ENCODE measurements around the gene AMZ2. TPM values are rescaled to one million over a fixed set of nuclear protein-coding genes. Genes with fewer than 3 reads are reported as not detected.
"Not testable (repeated sequence)": the region's sequence is repeated elsewhere in the genome, so short reads cannot be mapped to it uniquely, and the experiment has no call there.

Gene AMZ2
- polyA plus RNA-seq, 4 donors = 29.1 to 50.8 (median 33.9) TPM

DNA sequence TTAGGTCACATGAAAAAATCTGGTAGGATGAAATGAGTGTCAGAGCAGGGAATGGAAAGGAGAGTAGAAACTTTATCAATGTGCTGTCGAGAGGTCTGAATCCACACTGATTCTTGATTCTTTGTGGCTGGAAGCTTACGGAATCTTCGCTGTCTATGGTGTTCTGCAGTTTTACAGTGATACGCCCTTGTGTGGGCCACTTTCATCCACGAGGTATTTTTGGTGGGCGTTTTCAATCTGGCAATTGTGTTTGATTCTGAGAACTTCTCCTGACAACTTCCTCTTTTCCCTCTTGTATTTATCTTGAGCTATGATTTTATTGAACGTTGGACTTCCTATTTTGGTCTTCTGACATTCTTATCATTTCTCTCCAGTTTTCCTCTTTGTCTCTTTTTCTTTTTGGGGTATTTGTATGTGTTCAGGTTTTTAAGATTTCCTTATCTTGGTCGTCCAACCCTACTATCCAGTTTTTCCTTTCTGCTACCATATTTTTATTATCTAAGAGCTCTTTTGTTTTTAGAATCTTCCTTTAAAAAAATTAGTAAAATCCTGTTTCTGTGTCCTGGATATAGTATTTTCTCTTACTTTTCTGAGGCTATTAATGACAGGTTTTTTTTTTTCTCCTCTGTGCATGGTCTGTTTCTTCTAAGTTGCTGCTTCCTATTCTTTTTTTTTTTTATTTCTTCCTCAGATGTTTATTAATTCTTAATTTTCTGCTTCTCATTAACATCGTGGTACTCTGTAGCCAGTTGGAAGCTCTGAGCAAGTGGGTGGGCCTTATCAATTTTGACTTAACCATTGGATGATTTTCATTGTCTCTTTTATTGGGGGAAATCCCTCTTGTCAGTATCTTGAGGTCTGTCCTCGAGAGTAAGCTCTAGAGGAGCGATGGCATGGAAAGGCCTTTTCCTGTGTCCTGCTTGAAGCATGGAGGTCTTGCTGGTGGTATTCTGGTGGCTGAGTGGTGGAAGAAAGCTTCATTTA lies 34.1 kb upstream of the AMZ2 start:
- FAIRE-seq, DNase-seq: not testable (repeated sequence)
- 46 to 61% (median 53%) methylated on average over 11 of the region's 11 CpGs for WGBS, 3 donors

DNA sequence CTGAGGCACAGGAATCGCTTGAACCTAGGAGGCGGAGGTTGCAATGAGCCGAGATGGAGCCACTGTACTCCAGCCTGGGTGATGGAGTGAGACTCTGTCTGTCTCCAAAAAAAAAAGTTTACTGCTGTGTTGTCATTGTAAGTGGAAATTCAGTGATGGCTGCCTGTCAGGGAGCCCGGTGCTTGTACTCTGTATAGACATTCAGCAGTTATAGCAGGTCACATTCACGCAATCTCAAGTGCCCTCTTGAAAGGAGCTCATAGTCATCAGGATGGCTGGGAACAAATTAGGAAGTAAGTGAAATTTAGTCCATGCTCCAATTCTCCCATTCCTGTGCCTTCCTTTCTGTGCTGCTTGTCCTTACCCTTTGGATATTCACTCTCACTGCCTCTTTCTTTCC lies 32.4 kb upstream of the AMZ2 start:
- not testable (repeated sequence) for H3K9me3 ChIP-seq (ENCODE audit: control insufficient read depth in 2 of 2, insufficient read depth in 1 of 2, low read depth in 1 of 2, low read length in 1 of 2); DNase-seq; H3K36me3 ChIP-seq (ENCODE audit: control insufficient read depth in 3 of 3, insufficient read depth in 2 of 3, low read depth in 1 of 3, low read length in 3 of 3); H3K27ac ChIP-seq (ENCODE audit: low read depth in 1 of 3, low read length in 2 of 3); H3K4me1 ChIP-seq (ENCODE audit: control insufficient read depth in 3 of 3, insufficient read depth in 2 of 3, low read depth in 1 of 3, low read length in 2 of 3); H3K27me3 ChIP-seq (ENCODE audit: control insufficient read depth in 3 of 3, insufficient read depth in 3 of 3, low read length in 3 of 3); FAIRE-seq; H3K4me3 ChIP-seq (ENCODE audit: low read depth in 1 of 3, low read length in 3 of 3)
- 75 to 88% methylated on average over 1 to 5 of the region's 5 CpGs; no CpG with 5 or more reads in 1 of the 3 donors for WGBS, 3 donors

More for the DNA sequence above, 34.1 kb upstream of the AMZ2 start:
- not testable (repeated sequence) for H3K36me3 ChIP-seq (ENCODE audit: control insufficient read depth in 3 of 3, insufficient read depth in 2 of 3, low read depth in 1 of 3, low read length in 3 of 3); H3K27ac ChIP-seq (ENCODE audit: low read depth in 1 of 3, low read length in 2 of 3); H3K4me3 ChIP-seq (ENCODE audit: low read depth in 1 of 3, low read length in 3 of 3); H3K27me3 ChIP-seq (ENCODE audit: control insufficient read depth in 3 of 3, insufficient read depth in 3 of 3, low read length in 3 of 3); H3K4me1 ChIP-seq (ENCODE audit: control insufficient read depth in 3 of 3, insufficient read depth in 2 of 3, low read depth in 1 of 3, low read length in 2 of 3); H3K9me3 ChIP-seq (ENCODE audit: control insufficient read depth in 2 of 2, insufficient read depth in 1 of 2, low read depth in 1 of 2, low read length in 1 of 2)

DNA sequence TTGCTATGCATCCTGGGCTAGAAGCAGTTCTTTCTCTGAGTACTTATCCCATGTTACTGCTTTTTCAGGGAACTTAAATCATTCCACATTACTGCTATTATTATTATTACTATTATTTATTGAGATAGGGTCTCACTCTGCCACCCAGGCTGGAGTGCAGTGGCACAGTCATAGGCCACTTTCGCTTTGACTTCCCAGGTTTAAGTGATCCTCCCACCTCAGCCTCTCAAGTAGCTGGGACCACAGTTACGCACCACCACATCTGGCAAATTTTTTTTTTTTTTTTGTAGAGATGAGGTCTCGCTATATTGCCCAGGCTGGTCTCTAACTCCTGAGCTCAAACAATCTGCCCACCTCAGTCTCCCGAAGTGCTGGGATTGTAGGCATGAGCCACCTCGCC lies 28.4 kb upstream of the AMZ2 start:
- not testable (repeated sequence) for DNase-seq; H3K4me1 ChIP-seq (ENCODE audit: control insufficient read depth in 3 of 3, insufficient read depth in 2 of 3, low read depth in 1 of 3, low read length in 2 of 3); H3K36me3 ChIP-seq (ENCODE audit: control insufficient read depth in 3 of 3, insufficient read depth in 2 of 3, low read depth in 1 of 3, low read length in 3 of 3); H3K9me3 ChIP-seq (ENCODE audit: control insufficient read depth in 2 of 2, insufficient read depth in 1 of 2, low read depth in 1 of 2, low read length in 1 of 2); FAIRE-seq; H3K4me3 ChIP-seq (ENCODE audit: low read depth in 1 of 3, low read length in 3 of 3); H3K27ac ChIP-seq (ENCODE audit: low read depth in 1 of 3, low read length in 2 of 3); H3K27me3 ChIP-seq (ENCODE audit: control insufficient read depth in 3 of 3, insufficient read depth in 3 of 3, low read length in 3 of 3)
- 82 to 92% (median 91%) methylated on average over 5 of the region's 5 CpGs for WGBS, 3 donors

DNA sequence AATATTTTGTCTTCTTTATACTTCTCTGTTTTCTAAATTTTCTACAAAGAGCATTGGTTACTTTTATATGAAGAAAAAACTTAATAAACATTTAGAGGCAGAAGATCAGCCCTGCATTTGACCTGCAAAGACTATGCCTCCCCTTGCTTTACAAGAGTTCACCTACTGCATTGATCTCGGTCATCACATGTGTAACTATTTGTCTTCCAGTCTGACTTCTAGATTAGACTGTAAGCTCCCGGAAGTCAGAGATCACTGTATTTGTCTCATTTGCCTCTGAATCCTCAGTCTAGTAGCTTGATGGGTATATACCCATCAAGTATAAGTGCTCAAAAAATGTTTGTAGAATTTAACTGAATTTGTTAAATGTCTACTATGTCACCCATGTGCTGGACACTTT lies 27.7 kb upstream of the AMZ2 start:
- not testable (repeated sequence) for H3K36me3 ChIP-seq (ENCODE audit: control insufficient read depth in 3 of 3, insufficient read depth in 2 of 3, low read depth in 1 of 3, low read length in 3 of 3); DNase-seq; H3K27ac ChIP-seq (ENCODE audit: low read depth in 1 of 3, low read length in 2 of 3); H3K4me3 ChIP-seq (ENCODE audit: low read depth in 1 of 3, low read length in 3 of 3); H3K9me3 ChIP-seq (ENCODE audit: control insufficient read depth in 2 of 2, insufficient read depth in 1 of 2, low read depth in 1 of 2, low read length in 1 of 2); H3K4me1 ChIP-seq (ENCODE audit: control insufficient read depth in 3 of 3, insufficient read depth in 2 of 3, low read depth in 1 of 3, low read length in 2 of 3); H3K27me3 ChIP-seq (ENCODE audit: control insufficient read depth in 3 of 3, insufficient read depth in 3 of 3, low read length in 3 of 3); FAIRE-seq
- WGBS, 3 donors = 60 to 95% (median 82%) methylated on average over 1 to 2 of the region's 2 CpGs

DNA sequence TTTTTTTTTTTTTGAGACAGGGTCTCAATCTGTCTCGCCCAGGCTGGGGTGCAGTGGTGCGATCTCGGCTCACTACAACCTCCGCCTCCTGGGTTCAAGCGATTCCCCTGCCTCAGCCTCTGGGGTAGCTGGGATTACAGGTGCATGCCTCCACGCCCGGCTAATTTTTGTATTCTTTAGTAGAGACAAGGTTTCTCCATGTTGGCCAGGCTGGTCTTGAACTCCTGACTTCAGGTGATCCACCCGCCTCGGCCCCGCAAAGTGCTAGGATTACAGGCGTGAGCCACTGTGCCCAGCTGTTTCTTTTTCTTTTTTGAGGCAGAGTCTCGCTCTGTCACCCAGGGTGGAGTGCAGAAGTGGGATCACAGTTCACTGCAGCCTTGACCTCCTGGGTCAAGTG lies 27.1 kb upstream of the AMZ2 start:
- FAIRE-seq; H3K27me3 ChIP-seq (ENCODE audit: control insufficient read depth in 3 of 3, insufficient read depth in 3 of 3, low read length in 3 of 3); H3K27ac ChIP-seq (ENCODE audit: low read depth in 1 of 3, low read length in 2 of 3); H3K4me3 ChIP-seq (ENCODE audit: low read depth in 1 of 3, low read length in 3 of 3); DNase-seq; H3K36me3 ChIP-seq (ENCODE audit: control insufficient read depth in 3 of 3, insufficient read depth in 2 of 3, low read depth in 1 of 3, low read length in 3 of 3); H3K4me1 ChIP-seq (ENCODE audit: control insufficient read depth in 3 of 3, insufficient read depth in 2 of 3, low read depth in 1 of 3, low read length in 2 of 3); H3K9me3 ChIP-seq (ENCODE audit: control insufficient read depth in 2 of 2, insufficient read depth in 1 of 2, low read depth in 1 of 2, low read length in 1 of 2): not testable (repeated sequence)
- 88 to 95% (median 94%) methylated on average over 12 of the region's 12 CpGs for WGBS, 3 donors

DNA sequence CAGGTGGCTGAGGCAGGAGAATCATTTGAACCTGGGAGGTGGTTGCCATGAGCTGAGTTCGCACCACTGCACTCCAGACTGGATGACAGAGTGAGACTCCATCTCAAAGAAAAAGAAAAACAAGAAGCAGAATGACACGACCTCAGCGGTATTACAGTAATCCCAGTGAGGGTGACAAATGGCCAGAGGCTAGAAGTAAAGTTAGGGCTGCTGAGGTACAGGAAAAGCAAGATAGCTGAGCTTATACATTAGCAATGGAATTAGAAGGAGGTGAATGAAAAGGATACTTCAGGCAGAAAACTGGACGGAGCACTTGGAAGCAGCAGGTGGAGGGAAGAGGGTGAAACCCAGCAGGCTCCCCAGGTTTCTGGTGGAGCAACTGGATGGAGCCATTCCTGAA lies 26.1 kb upstream of the AMZ2 start:
- H3K4me3 ChIP-seq (ENCODE audit: low read depth in 1 of 3, low read length in 3 of 3) = no peak overlapping the region
- no peak overlapping the region for H3K27ac ChIP-seq (ENCODE audit: low read depth in 1 of 3, low read length in 2 of 3)
- WGBS, 3 donors = 75 to 88% (median 82%) methylated on average over 4 of the region's 4 CpGs
- no peak for FAIRE-seq
- no peaks in the 10 kb centered on the region for H3K27me3 ChIP-seq (ENCODE audit: control insufficient read depth in 3 of 3, insufficient read depth in 3 of 3, low read length in 3 of 3)
- no peaks in the 10 kb centered on the region for H3K36me3 ChIP-seq (ENCODE audit: control insufficient read depth in 3 of 3, insufficient read depth in 2 of 3, low read depth in 1 of 3, low read length in 3 of 3)
- no peak for DNase-seq
- no peaks in the 10 kb centered on the region for H3K9me3 ChIP-seq (ENCODE audit: control insufficient read depth in 2 of 2, insufficient read depth in 1 of 2, low read depth in 1 of 2, low read length in 1 of 2)
- H3K4me1 ChIP-seq (ENCODE audit: control insufficient read depth in 3 of 3, insufficient read depth in 2 of 3, low read depth in 1 of 3, low read length in 2 of 3) = no peaks in the 10 kb centered on the region

DNA sequence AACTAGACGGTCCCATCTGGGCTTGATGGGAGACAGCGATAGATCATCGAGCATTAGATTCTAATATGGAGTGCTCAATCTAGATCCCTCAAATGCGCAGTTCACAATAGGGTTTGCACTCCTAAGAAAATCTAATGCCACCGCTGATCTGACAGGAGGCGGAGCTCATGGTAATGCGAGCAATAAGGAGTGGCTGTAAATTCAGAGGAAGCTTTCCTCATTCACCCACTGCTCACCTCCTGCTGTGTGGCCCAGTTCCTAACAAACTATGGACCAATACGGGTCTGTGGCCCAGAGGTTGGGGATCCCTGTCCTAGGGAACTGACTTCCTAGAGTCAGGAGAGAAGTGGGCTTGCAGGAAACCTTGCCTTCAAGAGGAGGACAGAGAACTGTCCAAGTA lies 25.2 kb upstream of the AMZ2 start:
- no peak overlapping the region for H3K27ac ChIP-seq (ENCODE audit: low read depth in 1 of 3, low read length in 2 of 3)
- H3K4me1 ChIP-seq (ENCODE audit: control insufficient read depth in 3 of 3, insufficient read depth in 2 of 3, low read depth in 1 of 3, low read length in 2 of 3) = no peaks in the 10 kb centered on the region
- DNase-seq = no peak
- H3K4me3 ChIP-seq (ENCODE audit: low read depth in 1 of 3, low read length in 3 of 3) = no peak overlapping the region
- no peaks in the 10 kb centered on the region for H3K36me3 ChIP-seq (ENCODE audit: control insufficient read depth in 3 of 3, insufficient read depth in 2 of 3, low read depth in 1 of 3, low read length in 3 of 3)
- no peaks in the 10 kb centered on the region for H3K9me3 ChIP-seq (ENCODE audit: control insufficient read depth in 2 of 2, insufficient read depth in 1 of 2, low read depth in 1 of 2, low read length in 1 of 2)
- no peaks in the 10 kb centered on the region for H3K27me3 ChIP-seq (ENCODE audit: control insufficient read depth in 3 of 3, insufficient read depth in 3 of 3, low read length in 3 of 3)
- 82 to 88% (median 82%) methylated on average over 8 of the region's 8 CpGs for WGBS, 3 donors
- no peak for FAIRE-seq

DNA sequence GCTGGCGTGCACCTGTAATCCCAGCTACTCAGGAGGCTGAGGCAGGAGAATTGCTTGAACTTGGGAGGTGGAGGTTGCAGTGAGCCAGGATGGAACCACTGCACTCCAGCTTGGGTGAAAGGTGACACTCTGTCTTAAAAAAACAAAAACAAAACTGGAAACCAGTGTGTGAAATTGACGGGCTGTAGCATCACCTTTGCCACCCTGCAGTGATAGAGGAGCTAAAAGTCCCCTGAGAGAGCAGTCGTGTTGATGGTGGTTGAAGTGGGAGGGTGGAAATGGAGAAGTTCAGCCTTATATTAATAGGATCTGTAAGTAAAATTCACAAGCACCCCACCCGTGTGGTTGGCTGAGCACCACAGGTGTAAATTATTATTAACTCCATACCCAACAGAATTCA lies 22.8 kb upstream of the AMZ2 start:
- not testable (repeated sequence) for H3K36me3 ChIP-seq (ENCODE audit: control insufficient read depth in 3 of 3, insufficient read depth in 2 of 3, low read depth in 1 of 3, low read length in 3 of 3); H3K4me1 ChIP-seq (ENCODE audit: control insufficient read depth in 3 of 3, insufficient read depth in 2 of 3, low read depth in 1 of 3, low read length in 2 of 3); H3K4me3 ChIP-seq (ENCODE audit: low read depth in 1 of 3, low read length in 3 of 3); DNase-seq; FAIRE-seq; H3K27ac ChIP-seq (ENCODE audit: low read depth in 1 of 3, low read length in 2 of 3); H3K27me3 ChIP-seq (ENCODE audit: control insufficient read depth in 3 of 3, insufficient read depth in 3 of 3, low read length in 3 of 3); H3K9me3 ChIP-seq (ENCODE audit: control insufficient read depth in 2 of 2, insufficient read depth in 1 of 2, low read depth in 1 of 2, low read length in 1 of 2)
- 54 to 81% (median 66%) methylated on average over 4 of the region's 4 CpGs for WGBS, 3 donors

Measured in small intestine (tissue), 7 donors.